Measurements from ENCODE around the gene APPL2. TPM values are rescaled to one million over a fixed set of nuclear protein-coding genes. Genes with fewer than 3 reads are reported as not detected.

Gene APPL2
- total RNA-seq, 1 experiment from 2014 or later, result 20.7 TPM

GRCh38 chr12:105222726-105223351, 13.1 kb downstream of the APPL2 start:
- DNase-seq (ENCODE audit: low read depth), result no peak

- no peak for DNase-seq (ENCODE audit: low read depth)
These were observed 13.7 kb downstream of the APPL2 start for GRCh38 chr12:105222284-105222655.

GRCh38 chr12:105221583-105222283, 14.2 kb downstream of the APPL2 start:
- no peak for DNase-seq (ENCODE audit: low read depth)

GRCh38 chr12:105220929-105221290, 15.1 kb downstream of the APPL2 start:
- no peak for DNase-seq (ENCODE audit: low read depth)

- DNase-seq (ENCODE audit: low read depth), result no peak
These were observed 15.6 kb downstream of the APPL2 start for GRCh38 chr12:105220150-105220928.

GRCh38 chr12:105219261-105220028, 16.5 kb downstream of the APPL2 start:
- DNase-seq (ENCODE audit: low read depth), result no peak

GRCh38 chr12:105218434-105218833, 17.5 kb downstream of the APPL2 start:
- no peak for DNase-seq (ENCODE audit: low read depth)

GRCh38 chr12:105214670-105215375, 21.2 kb downstream of the APPL2 start:
- peak; percentile 25 for DNase-seq (ENCODE audit: low read depth)

- no peak for DNase-seq (ENCODE audit: low read depth)
These were observed 21.8 kb downstream of the APPL2 start for GRCh38 chr12:105214148-105214547.

GRCh38 chr12:105212438-105212837, 23.5 kb downstream of the APPL2 start:
- DNase-seq (ENCODE audit: low read depth), result peak; percentile 96

GRCh38 chr12:105209091-105209490, 26.9 kb downstream of the APPL2 start:
- no peak for DNase-seq (ENCODE audit: low read depth)

GRCh38 chr12:105206686-105207374, 29.1 kb downstream of the APPL2 start:
- DNase-seq (ENCODE audit: low read depth), result peak; percentile 54

- DNase-seq (ENCODE audit: low read depth), result no peak
These were observed 30.5 kb downstream of the APPL2 start for GRCh38 chr12:105205322-105206048.

GRCh38 chr12:105204916-105205315, 31.1 kb downstream of the APPL2 start:
- DNase-seq (ENCODE audit: low read depth), result peak; percentile 71

- no peak for DNase-seq (ENCODE audit: low read depth)
These were observed 31.8 kb downstream of the APPL2 start for GRCh38 chr12:105204127-105204526.

- DNase-seq (ENCODE audit: low read depth), result no peak
These were observed 33.8 kb downstream of the APPL2 start for GRCh38 chr12:105202202-105202601.

GRCh38 chr12:105201299-105201698, 34.7 kb downstream of the APPL2 start:
- DNase-seq (ENCODE audit: low read depth), result no peak

- DNase-seq (ENCODE audit: low read depth), result no peak
These were observed 35.6 kb downstream of the APPL2 start for GRCh38 chr12:105200385-105200784.

- no peak for DNase-seq (ENCODE audit: low read depth)
These were observed 37.0 kb downstream of the APPL2 start for GRCh38 chr12:105198961-105199360.

GRCh38 chr12:105196090-105196489, 39.9 kb downstream of the APPL2 start:
- no peak for DNase-seq (ENCODE audit: low read depth)

Data from RPMI7951 (cell line).